Sigmoid colon (tissue), 7 donors: ENCODE results near the gene MYDGF. TPM values are rescaled to one million over a fixed set of nuclear protein-coding genes. Genes with fewer than 3 reads are reported as not detected.

ENCODE experiments used
- DNase-seq: peaks from one replicate; pipeline ENCODE4 v3.0.0-alpha.2; 2019
- H3K27ac ChIP-seq, 4 donors: fragments of 200-600 bp; sonication (generic); one replicate each; pipeline ENCODE4 v1.5.1; 2016 to 2019; ENCODE audit warnings: mild to moderate bottlenecking in 1 of 4
- H3K27me3 ChIP-seq, 3 donors: fragments of 200-600 bp; sonication (generic); one replicate each; pipeline ENCODE4 v1.5.1; 2019; ENCODE audit warnings: mild to moderate bottlenecking in 1 of 3
- H3K36me3 ChIP-seq, 4 donors: fragments of 200-600 bp; sonication (generic); one replicate each; pipeline ENCODE4 v1.5.1; 2016 to 2019
- H3K4me1 ChIP-seq, 4 donors: fragments of 200-600 bp; sonication (generic); one replicate each; pipeline ENCODE4 v1.5.1; 2017 to 2019
- H3K4me3 ChIP-seq, 4 donors: fragments of 200-600 bp; sonication (generic); one replicate each; pipeline ENCODE4 v1.5.1; 2017 to 2019; ENCODE audit warnings: mild to moderate bottlenecking in 2 of 4, moderate library complexity in 1 of 4
- H3K9me3 ChIP-seq, 4 donors: fragments of 200-600 bp in 3 of 4; sonication (generic) in 3 of 4; one replicate each; pipeline versions ENCODE4 v1.5.1 to v1.6.1; 2013 to 2019
- EP300 ChIP-seq, 4 donors: sonication (generic); formaldehyde crosslinking; IDR thresholded peaks; one replicate each; pipeline ENCODE4 v1.6.1; 2017; ENCODE audit warnings: antibody characterized with exemption in 4 of 4
- POLR2A ChIP-seq, 2 donors: fragments of 450-650 bp; IDR thresholded peaks; one replicate each; pipeline ENCODE4 v1.6.1; 2016; ENCODE audit warnings: antibody characterized with exemption in 2 of 2, mild to moderate bottlenecking in 2 of 2, moderate library complexity in 2 of 2
- POLR2AphosphoS5 ChIP-seq, 4 donors: sonication (generic); formaldehyde crosslinking; IDR thresholded peaks; one replicate each; pipeline ENCODE4 v1.6.1; 2017; ENCODE audit warnings: antibody characterized with exemption in 4 of 4
- WGBS, 2 donors: extraction: QIAGEN DNeasy Blood & Tissue Kit; methylation state at CpG; one replicate each; pipeline ENCODE4 v1.1.7; 2013; 5-methylcytosine and 5-hydroxymethylcytosine counted together
- intact Hi-C: fragments of 100-400 bp; cut with DNase I; formaldehyde crosslinking; loops from one replicate; pipeline ENCODE4 v1.15.1; 2023
- polyA plus RNA-seq, 3 donors: library from polyadenylated mRNA; stranded (reverse); fragments of 200-250 nt; gene quantifications; one replicate each; pipeline ENCODE4 v1.2.3, GENCODE V29; 2013
- total RNA-seq, 4 donors: library from RNA; depleted of rRNA; stranded (reverse); fragments of >200 nt; gene quantifications; one replicate each; pipeline ENCODE4 v1.1.0, GENCODE V29; 2016
- TF ChIP-seq, protein P1 (sequence below), 4 experiments: fragments of 450-650 bp in 3 of 4; fragments of 200-600 bp in 1 of 4; IDR thresholded peaks; one replicate each; pipeline ENCODE4 v1.5.1; 2016 to 2019; ENCODE audit warnings: antibody characterized with exemption in 4 of 4, mild to moderate bottlenecking in 3 of 4, moderate library complexity in 2 of 4
- donor health status: healthy with polysubstance abuse.
- donor health status: Bipolar disorder and iron deficiency.
- donor health status: healthy.

Gene MYDGF
- total and polyA plus RNA-seq, 7 donors: 25.7 to 200 (median 35.2) TPM

- intact Hi-C loops: no loop called here
- no peak for TF ChIP-seq POLR2A (IDR thresholded peaks at IDR 0.05)
- TF ChIP-seq EP300 (IDR thresholded peaks at IDR 0.05): no peak
- TF ChIP-seq POLR2AphosphoS5 (IDR thresholded peaks at IDR 0.05): no peak
- TF ChIP-seq, protein P1, sequence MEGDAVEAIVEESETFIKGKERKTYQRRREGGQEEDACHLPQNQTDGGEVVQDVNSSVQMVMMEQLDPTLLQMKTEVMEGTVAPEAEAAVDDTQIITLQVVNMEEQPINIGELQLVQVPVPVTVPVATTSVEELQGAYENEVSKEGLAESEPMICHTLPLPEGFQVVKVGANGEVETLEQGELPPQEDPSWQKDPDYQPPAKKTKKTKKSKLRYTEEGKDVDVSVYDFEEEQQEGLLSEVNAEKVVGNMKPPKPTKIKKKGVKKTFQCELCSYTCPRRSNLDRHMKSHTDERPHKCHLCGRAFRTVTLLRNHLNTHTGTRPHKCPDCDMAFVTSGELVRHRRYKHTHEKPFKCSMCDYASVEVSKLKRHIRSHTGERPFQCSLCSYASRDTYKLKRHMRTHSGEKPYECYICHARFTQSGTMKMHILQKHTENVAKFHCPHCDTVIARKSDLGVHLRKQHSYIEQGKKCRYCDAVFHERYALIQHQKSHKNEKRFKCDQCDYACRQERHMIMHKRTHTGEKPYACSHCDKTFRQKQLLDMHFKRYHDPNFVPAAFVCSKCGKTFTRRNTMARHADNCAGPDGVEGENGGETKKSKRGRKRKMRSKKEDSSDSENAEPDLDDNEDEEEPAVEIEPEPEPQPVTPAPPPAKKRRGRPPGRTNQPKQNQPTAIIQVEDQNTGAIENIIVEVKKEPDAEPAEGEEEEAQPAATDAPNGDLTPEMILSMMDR (IDR thresholded peaks at IDR 0.05): no peak
- Histone ChIP-seq H3K4me1 (no peaks in the 10 kb centered on the region), H3K9me3 (peaks cover 0 to 4% (median 2%) of the 10 kb centered on the region in 4 donors), H3K27ac (no peak overlapping the region), H3K4me3 (no peak overlapping the region), H3K36me3 (peaks cover 21 to 85% (median 29%) of the 10 kb centered on the region in 4 donors), H3K27me3 (no peaks in the 10 kb centered on the region)
- 91 to 95% methylated on average over 8 of the region's 8 CpGs for WGBS, 2 donors
- no peak for DNase-seq
These were observed 12.3 kb downstream of the MYDGF start for GRCh38 chr19:4657835-4658234.

DNA sequence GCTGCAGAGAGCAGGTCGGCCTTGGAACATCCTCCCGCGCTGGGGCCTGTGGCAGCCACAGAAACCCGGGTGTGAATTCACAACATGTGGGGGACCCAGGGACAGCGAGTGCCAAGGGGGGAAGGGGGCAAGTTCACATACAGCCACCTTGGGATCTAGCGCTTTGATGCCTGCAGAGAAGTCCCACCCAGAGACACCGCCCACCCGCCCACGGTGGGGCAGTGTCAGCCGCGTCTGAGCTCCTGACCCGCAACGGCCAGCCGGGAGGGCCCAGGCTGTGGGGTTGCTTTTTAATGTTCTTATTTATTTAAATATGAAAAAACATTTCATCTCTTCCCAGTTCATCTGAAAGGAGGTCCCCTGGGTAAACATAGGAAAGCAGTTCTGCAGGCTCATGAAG lies 12.9 kb downstream of the MYDGF start:
- Histone ChIP-seq H3K27me3 (no peaks in the 10 kb centered on the region), H3K4me1 (no peaks in the 10 kb centered on the region), H3K4me3 (no peak overlapping the region), H3K27ac (peak overlapping the region in 2 of 4 donors; percentile 18 to 35), H3K36me3 (peaks cover 24 to 84% (median 29%) of the 10 kb centered on the region in 4 donors), H3K9me3 (peaks cover 0 to 4% (median 2%) of the 10 kb centered on the region in 4 donors)
- 85 to 86% methylated on average over 14 of the region's 14 CpGs for WGBS, 2 donors
- TF ChIP-seq EP300 (IDR thresholded peaks at IDR 0.05): no peak
- TF ChIP-seq POLR2AphosphoS5 (IDR thresholded peaks at IDR 0.05): no peak
- TF ChIP-seq, protein P1 (IDR thresholded peaks at IDR 0.05): no peak
- intact Hi-C loops: no loop called here
- DNase-seq: no peak

DNA sequence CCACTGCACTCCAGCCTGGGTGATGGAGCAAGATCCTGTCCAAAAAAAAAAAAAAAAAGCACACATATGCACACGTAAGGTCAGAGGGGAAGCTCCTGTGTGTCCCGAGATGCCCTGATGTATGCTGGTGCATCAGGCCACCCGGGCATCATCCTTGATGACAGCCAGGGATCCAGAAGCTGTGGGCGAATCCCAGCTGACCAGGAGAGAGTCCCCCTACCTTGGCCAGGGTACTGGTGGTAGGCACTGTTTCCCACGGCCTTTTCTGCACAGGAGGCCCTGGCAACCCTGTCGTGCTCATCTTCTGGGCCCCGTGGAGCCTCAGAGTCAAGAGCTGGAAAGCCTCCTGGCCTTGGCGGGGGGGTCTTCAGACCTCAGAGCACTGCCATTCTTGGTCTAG lies 14.0 kb downstream of the MYDGF start:
- no peaks in the 10 kb centered on the region for H3K4me1 ChIP-seq
- DNase-seq: no peak
- no peak overlapping the region for H3K4me3 ChIP-seq
- intact Hi-C loops: no loop called here
- WGBS, 2 donors: 83 to 86% methylated on average over 8 of the region's 8 CpGs
- H3K36me3 ChIP-seq: peaks cover 24 to 84% (median 36%) of the 10 kb centered on the region in 4 donors
- peaks cover 0 to 4% (median 2%) of the 10 kb centered on the region in 4 donors for H3K9me3 ChIP-seq
- H3K27ac ChIP-seq: peak overlapping the region in 1 of 4 donors; percentile 35
- H3K27me3 ChIP-seq: no peaks in the 10 kb centered on the region
- TF ChIP-seq, protein P1 (IDR thresholded peaks at IDR 0.05): no peak
- TF ChIP-seq EP300 (IDR thresholded peaks at IDR 0.05) (no peak), POLR2AphosphoS5 (IDR thresholded peaks at IDR 0.05) (peak in 2 of 4 donors; percentile 16 to 33), POLR2A (IDR thresholded peaks at IDR 0.05) (no peak)

- TF ChIP-seq EP300 (IDR thresholded peaks at IDR 0.05) (no peak), POLR2A (IDR thresholded peaks at IDR 0.05) (no peak), POLR2AphosphoS5 (IDR thresholded peaks at IDR 0.05) (no peak)
- TF ChIP-seq, protein P1 (IDR thresholded peaks at IDR 0.05): no peak
- H3K4me3 ChIP-seq: no peak overlapping the region
- H3K27ac ChIP-seq: peak overlapping the region in 3 of 4 donors; percentile 14 to 55 (median 44)
- peaks cover 20 to 70% (median 36%) of the 10 kb centered on the region in 4 donors for H3K36me3 ChIP-seq
- no peaks in the 10 kb centered on the region for H3K27me3 ChIP-seq
- no peak for DNase-seq
- peaks cover 0 to 9% (median 7%) of the 10 kb centered on the region in 4 donors for H3K4me1 ChIP-seq
- H3K9me3 ChIP-seq: peaks cover 0 to 4% (median 2%) of the 10 kb centered on the region in 4 donors
- intact Hi-C loops: no loop called here
- 90% methylated on average over 27 of the region's 27 CpGs for WGBS, 2 donors
These were observed 15.4 kb downstream of the MYDGF start for GRCh38 chr19:4654437-4655361.
